H1 (cell line): Measurements from ENCODE around the gene TNFRSF11A. TPM values are rescaled to one million over a fixed set of nuclear protein-coding genes. Genes with fewer than 3 reads are reported as not detected.

Experiments used
- CTCF ChIA-PET: fragments of 300-600 bp; sonication (Branson Sonifier 250); formaldehyde crosslinking; loops from one replicate; lab custom pipeline; 2021; ENCODE audit not compliant: partially characterized antibody; lab: Charles Lee
- POLR2A ChIA-PET: fragments of 300-600 bp; sonication (Branson Sonifier 250); formaldehyde crosslinking; loops from one replicate; lab custom pipeline; 2021; ENCODE audit warnings: inconsistent platforms; ENCODE audit not compliant: partially characterized antibody; lab: Charles Lee
- DNase-seq, 2 experiments: peaks; one replicate each; pipeline versions ENCODE4 v3.0.0 to v3.0.0-alpha.2; 2010 to 2022; ENCODE audit warnings: low spot score in 2 of 2, low read depth in 1 of 2, mixed read lengths in 1 of 2
- FAIRE-seq: peaks from 2 replicates; lab custom pipeline; 2011; peaks lifted over from hg19 to GRCh38; lab: Jason Lieb, UNC
- H2AFZ ChIP-seq: 2 replicates; pipeline ENCODE4 v1.8.1; 2012; ENCODE audit warnings: low read length, inconsistent platforms
- H2AK5ac ChIP-seq: 2 replicates; pipeline ENCODE4 v1.6.1; 2013; ENCODE audit warnings: low read depth, low read length
- H2BK120ac ChIP-seq: replicated peaks from 2 replicates; pipeline ENCODE3; 2013; ENCODE audit warnings: low read depth, low read length, inconsistent platforms
- H2BK12ac ChIP-seq: 2 replicates; pipeline ENCODE4 v1.6.1; 2013; ENCODE audit warnings: low read depth, low read length
- H2BK15ac ChIP-seq: 2 replicates; pipeline ENCODE4 v1.6.1; 2013; ENCODE audit warnings: low read length
- H2BK20ac ChIP-seq: 2 replicates; pipeline ENCODE4 v1.6.1; 2013; ENCODE audit warnings: low read length
- H2BK5ac ChIP-seq: 2 replicates; pipeline ENCODE4 v1.6.1; 2013; ENCODE audit warnings: low read depth, low read length
- H3K14ac ChIP-seq: 2 replicates; pipeline ENCODE4 v1.6.1; 2013; ENCODE audit warnings: inconsistent platforms; ENCODE audit not compliant: insufficient read length
- H3K18ac ChIP-seq: 2 replicates; pipeline ENCODE4 v1.6.1; 2013; ENCODE audit warnings: low read length; ENCODE audit errors: extremely low read depth
- H3K23ac ChIP-seq: 2 replicates; pipeline ENCODE4 v1.6.1; 2013; ENCODE audit warnings: inconsistent platforms; ENCODE audit not compliant: insufficient read length
- H3K23me2 ChIP-seq: 2 replicates; pipeline ENCODE4 v1.6.1; 2013; ENCODE audit warnings: low read depth, low read length
- H3K27ac ChIP-seq: 2 replicates; pipeline ENCODE4 v1.6.1; 2011; ENCODE audit warnings: low read depth, low read length, inconsistent platforms
- H3K27me3 ChIP-seq, 4 experiments: replicated peaks in 1 of 4; 1 replicate in 1 of 4; 2 replicates in 3 of 4; pipeline versions ENCODE4 v1.6.1 to v1.8.1; 2011 to 2013; ENCODE audit warnings: low read length in 3 of 4, mild to moderate bottlenecking in 3 of 4, inconsistent platforms in 2 of 4, mixed read lengths in 2 of 4, moderate library complexity in 1 of 4; ENCODE audit not compliant: control insufficient read depth in 3 of 4, insufficient read depth in 3 of 4; ENCODE audit errors: extremely low read depth in 1 of 4
- H3K36me3 ChIP-seq, 4 experiments: 2 replicates each; pipeline versions ENCODE4 v1.6.1 to v1.8.1; 2011 to 2013; ENCODE audit warnings: mild to moderate bottlenecking in 4 of 4, low read length in 3 of 4, moderate library complexity in 2 of 4, control low read depth in 1 of 4, inconsistent platforms in 1 of 4; ENCODE audit not compliant: insufficient read depth in 4 of 4, control insufficient read depth in 2 of 4
- H3K4ac ChIP-seq: replicated peaks from 2 replicates; pipeline ENCODE3; 2013; ENCODE audit warnings: low read length, low read depth, mixed read lengths, inconsistent platforms; ENCODE audit not compliant: insufficient read length
- H3K4me1 ChIP-seq, 4 experiments: replicated peaks in 1 of 4; 1 replicate in 1 of 4; 2 replicates in 3 of 4; pipeline versions ENCODE4 v1.6.1 to v1.8.1; 2011 to 2013; ENCODE audit warnings: low read length in 3 of 4, inconsistent platforms in 2 of 4, mixed read lengths in 1 of 4; ENCODE audit not compliant: insufficient read depth in 4 of 4, control insufficient read depth in 3 of 4
- H3K4me2 ChIP-seq, 2 experiments: 2 replicates each; pipeline versions ENCODE4 v1.6.1 to v1.8.1; 2011 to 2013; ENCODE audit warnings: low read depth in 2 of 2, low read length in 2 of 2, control low read depth in 1 of 2, inconsistent platforms in 1 of 2, mild to moderate bottlenecking in 1 of 2; ENCODE audit not compliant: insufficient read depth in 1 of 2
- H3K4me3 ChIP-seq, 4 experiments: fragments of 200-600, 300-600 bp in 1 of 4; sonication (generic), shearing (Covaris generic), sonication (Bioruptor Twin) in 1 of 4; 2 replicates each; pipeline versions ENCODE4 v1.5.1 to v1.8.1; 2011 to 2016; ENCODE audit warnings: low read length in 4 of 4, low read depth in 3 of 4, control low read depth in 2 of 4, inconsistent platforms in 2 of 4, mild to moderate bottlenecking in 2 of 4, mixed read lengths in 1 of 4, moderate library complexity in 1 of 4; ENCODE audit not compliant: insufficient read depth in 2 of 4; ENCODE audit errors: extremely low read depth in 1 of 4
- H3K56ac ChIP-seq: replicated peaks from 2 replicates; pipeline ENCODE3; 2013; ENCODE audit warnings: low read depth, mild to moderate bottlenecking, mixed read lengths, low read length, inconsistent platforms; ENCODE audit not compliant: insufficient read length
- H3K79me1 ChIP-seq: 2 replicates; pipeline ENCODE4 v1.6.1; 2013; ENCODE audit warnings: low read depth, low read length, control low read depth
- H3K79me2 ChIP-seq, 2 experiments: 2 replicates each; pipeline versions ENCODE4 v1.6.1 to v1.8.1; 2012 to 2013; ENCODE audit warnings: low read length in 2 of 2, mild to moderate bottlenecking in 2 of 2, inconsistent platforms in 1 of 2; ENCODE audit not compliant: insufficient read depth in 2 of 2, control insufficient read depth in 1 of 2
- H3K9ac ChIP-seq, 4 experiments: replicated peaks in 1 of 4; 1 replicate in 1 of 4; 2 replicates in 3 of 4; pipeline versions ENCODE4 v1.6.1 to v1.8.1; 2011 to 2013; ENCODE audit warnings: low read depth in 3 of 4, low read length in 3 of 4, control low read depth in 2 of 4, mild to moderate bottlenecking in 2 of 4, moderate library complexity in 2 of 4, inconsistent platforms in 1 of 4; ENCODE audit errors: extremely low read depth in 1 of 4
- H3K9me3 ChIP-seq, 2 experiments: 2 replicates each; pipeline versions ENCODE4 v1.6.1 to v1.8.1; 2012 to 2013; ENCODE audit warnings: mild to moderate bottlenecking in 2 of 2, moderate library complexity in 2 of 2, control low read depth in 1 of 2, inconsistent platforms in 1 of 2, low read depth in 1 of 2, low read length in 1 of 2, mixed read lengths in 1 of 2; ENCODE audit not compliant: insufficient read depth in 2 of 2
- H4K20me1 ChIP-seq, 2 experiments: replicated peaks in 1 of 2; 2 replicates each; pipeline versions ENCODE3 to v1.8.1; 2011 to 2013; ENCODE audit warnings: inconsistent platforms in 2 of 2, low read length in 2 of 2, mild to moderate bottlenecking in 1 of 2; ENCODE audit not compliant: insufficient read depth in 2 of 2, control insufficient read depth in 1 of 2
- H4K5ac ChIP-seq: 2 replicates; pipeline ENCODE4 v1.6.1; 2013; ENCODE audit warnings: low read length, low read depth, mixed read lengths, inconsistent platforms; ENCODE audit not compliant: insufficient read length
- H4K8ac ChIP-seq: 2 replicates; pipeline ENCODE4 v1.8.0; 2013; ENCODE audit warnings: mild to moderate bottlenecking, moderate library complexity, low read length, inconsistent platforms; ENCODE audit not compliant: insufficient read depth; ENCODE audit errors: extremely low read depth
- H4K91ac ChIP-seq: replicated peaks from 2 replicates; pipeline ENCODE3; 2013; ENCODE audit warnings: low read length, mixed read lengths, inconsistent platforms; ENCODE audit not compliant: insufficient read length
- RXRA ChIP-seq: IDR thresholded peaks from 2 replicates; pipeline ENCODE4 v1.6.1; 2011; ENCODE audit warnings: low read depth, mild to moderate bottlenecking, low read length, moderate library complexity; ENCODE audit not compliant: insufficient read depth
- ZNF274 ChIP-seq: IDR thresholded peaks from 2 replicates; pipeline ENCODE4 v1.7.0; 2012; ENCODE audit warnings: low read length, borderline replicate concordance; ENCODE audit errors: extremely low read depth
- WGBS, 2 experiments: shearing (Covaris generic) in 1 of 2; methylation state at CpG; one replicate each; pipeline versions ENCODE4 v1.1.6 to v1.1.7; 2013 to 2015; ENCODE audit warnings: low lambda C conversion rate in 2 of 2, mixed read lengths in 2 of 2, inconsistent platforms in 1 of 2, low coverage in 1 of 2, missing lambda C conversion rate in 1 of 2; ENCODE audit not compliant: insufficient replicate concordance in 2 of 2, insufficient coverage in 1 of 2, insufficient read length in 1 of 2; ENCODE audit errors: extremely low coverage in 1 of 2, missing lambda C conversion rate in 1 of 2; 5-methylcytosine and 5-hydroxymethylcytosine counted together
- polyA plus RNA-seq, 7 experiments: library from polyadenylated mRNA; depleted of rRNA in 3 of 7; stranded (reverse) in 5 of 7; unstranded in 2 of 7; fragments of >200 nt in 5 of 7; fragments of 200-250 nt in 2 of 7; gene quantifications; 1 replicate in 5 of 7; 2 replicates in 1 of 7; 4 replicates in 1 of 7; pipeline versions ENCODE4 v1.2.1 to v1.2.3, GENCODE V29; 2011 to 2013; ENCODE audit warnings: missing spikeins in 2 of 7, mixed read lengths in 2 of 7
- total RNA-seq: library from RNA; stranded (reverse); fragmentation: NEBNext Ultra II Directional; extraction: Animal tissue kit (Norgen Biotek cat#: 25700); gene quantifications from 2 replicates; pipeline ENCODE4 v1.2.1, GENCODE V29; 2021

Gene TNFRSF11A
- total and polyA plus RNA-seq, 2 of the 8 experiments (the other 6 are each of a cell fraction or from before 2014, with no cell fraction given) = 8.7 to 10.6 TPM

DNA sequence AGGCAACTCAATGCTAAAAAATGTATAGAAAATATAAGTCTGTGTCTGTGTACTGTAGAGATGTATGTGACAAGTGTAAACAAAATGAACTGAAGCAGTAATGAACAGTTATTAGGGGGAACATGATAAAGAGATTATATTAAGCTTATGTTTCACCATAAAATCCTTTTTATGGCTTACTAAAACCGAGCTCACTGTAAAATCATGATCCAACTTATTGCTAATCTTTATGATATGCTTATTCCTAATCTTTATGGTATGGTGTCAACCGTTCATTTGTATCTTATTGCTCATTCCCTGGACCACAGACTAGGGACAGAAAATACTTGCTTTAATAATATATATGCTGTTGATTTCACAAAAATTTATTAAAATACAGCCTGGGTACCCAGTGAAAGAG lies 62.1 kb downstream of the TNFRSF11A start:
- no peaks in the 10 kb centered on the region for H3K79me2 ChIP-seq
- no peak overlapping the region for H2BK5ac ChIP-seq
- H3K4ac ChIP-seq = no peak overlapping the region
- H3K27ac ChIP-seq = no peak overlapping the region
- no peak overlapping the region for H4K5ac ChIP-seq
- no peak for DNase-seq
- WGBS, 2 experiments = 85% methylated on average over 2 of the region's 2 CpGs; no CpG with 5 or more reads in 1 of the 2 experiments
- H4K91ac ChIP-seq = no peak overlapping the region
- H3K4me2 ChIP-seq = no peak overlapping the region
- no peak overlapping the region for H3K18ac ChIP-seq
- no peak overlapping the region for H3K9ac ChIP-seq
- H3K23me2 ChIP-seq = no peaks in the 10 kb centered on the region; the same call in 1 of the 2 replicates
- no peak overlapping the region for H4K8ac ChIP-seq
- H3K56ac ChIP-seq = no peak overlapping the region
- H3K23ac ChIP-seq = no peak overlapping the region
- H2AK5ac ChIP-seq = no peak overlapping the region
- H2BK12ac ChIP-seq = no peak overlapping the region
- H4K20me1 ChIP-seq = no peaks in the 10 kb centered on the region
- no peak overlapping the region for H3K4me3 ChIP-seq
- peaks cover 0 to 10% (median 5%) of the 10 kb centered on the region in 4 experiments; a peak in 5 of 7 replicates for H3K4me1 ChIP-seq
- FAIRE-seq = no peak
- no peak overlapping the region for H2BK120ac ChIP-seq
- ChIA-PET POLR2A (interaction anchor here (1.3 kb wide), 1 partner anchor 31 kb away, joined by 3 read pairs; no protein-coding TSS in a partner anchor), CTCF (interaction anchor here (6.5 kb wide), 1 partner anchor 14 kb away, joined by 36 read pairs; no protein-coding TSS in a partner anchor)
- no peaks in the 10 kb centered on the region for H3K79me1 ChIP-seq
- H3K36me3 ChIP-seq = peaks cover 0 to 5% (median 0%) of the 10 kb centered on the region in 4 experiments; a peak in 1 of 8 replicates
- H2AFZ ChIP-seq = no peak overlapping the region
- H3K27me3 ChIP-seq = 0 out of 7 replicates have a peak, but pooled peaks cover 0 to 3% (median 0%) of the 10 kb centered on the region in 4 experiments
- TF ChIP-seq RXRA (no peak), ZNF274 (no peak)
- H2BK15ac ChIP-seq = no peak overlapping the region
- H3K14ac ChIP-seq = no peak overlapping the region
- H3K9me3 ChIP-seq = peaks cover 0 to 7% of the 10 kb centered on the region in 2 experiments; a peak in 1 of 4 replicates
- H2BK20ac ChIP-seq = no peak overlapping the region
